Measurements from ENCODE around the gene YWHAH. TPM values are rescaled to one million over a fixed set of nuclear protein-coding genes. Genes with fewer than 3 reads are reported as not detected.

The YWHAH gene
- total RNA-seq, 1 donor from 2014 or later: 160 TPM

- no peaks in the 10 kb centered on the region for H3K79me2 ChIP-seq (ENCODE audit: insufficient read depth, low read length)
- no peak overlapping the region for H3K4me2 ChIP-seq (ENCODE audit: low read length)
- no peaks in the 10 kb centered on the region for H4K20me1 ChIP-seq (ENCODE audit: insufficient read depth, low read length)
- H3K4me3 ChIP-seq (ENCODE audit: insufficient read depth, low read depth, low read length): no peak overlapping the region
- no peaks in the 10 kb centered on the region for H3K9me3 ChIP-seq (ENCODE audit: insufficient read depth, low read depth, low read length)
- no peaks in the 10 kb centered on the region for H3K27me3 ChIP-seq (ENCODE audit: insufficient read depth, low read length)
- H3K36me3 Mint-ChIP-seq (ENCODE audit: low read depth, unreplicated experiment): peaks cover 2% of the 10 kb centered on the region
- no peaks in the 10 kb centered on the region for H3K9me3 Mint-ChIP-seq (ENCODE audit: unreplicated experiment)
- H3K9ac ChIP-seq (ENCODE audit: low read length): no peak overlapping the region
- no peak overlapping the region for H3K27ac ChIP-seq (ENCODE audit: low read depth, low read length)
- H2AFZ ChIP-seq (ENCODE audit: low read depth, low read length): no peak overlapping the region
- no peak for FAIRE-seq
- no peaks in the 10 kb centered on the region for H3K4me1 ChIP-seq (ENCODE audit: insufficient read depth, low read length)
- no peak overlapping the region for H3K27ac Mint-ChIP-seq (ENCODE audit: unreplicated experiment)
- no peak overlapping the region for H3K4me3 Mint-ChIP-seq (ENCODE audit: unreplicated experiment)
- H3K36me3 ChIP-seq (ENCODE audit: insufficient read depth, low read length): peaks cover 6% of the 10 kb centered on the region
- TF ChIP-seq CTCF (IDR thresholded peaks at IDR 0.05; ENCODE audit: insufficient read depth, low read depth, low read length) (no peak), EZH2 (IDR thresholded peaks at IDR 0.05; ENCODE audit: insufficient read depth, low read length) (no peak)
- peaks cover 7% of the 10 kb centered on the region for H3K4me1 Mint-ChIP-seq (ENCODE audit: low read depth, unreplicated experiment)
- no peak for DNase-seq (ENCODE audit: low read depth)
- no peaks in the 10 kb centered on the region for H3K27me3 Mint-ChIP-seq (ENCODE audit: low read depth, unreplicated experiment)
Observed at GRCh38 chr22:31899669-31900068, 44.7 kb upstream of the YWHAH start.

- H3K79me2 ChIP-seq (ENCODE audit: insufficient read depth, low read length): no peaks in the 10 kb centered on the region
- Mint-ChIP-seq H3K9me3 (ENCODE audit: unreplicated experiment) (no peaks in the 10 kb centered on the region), H3K36me3 (ENCODE audit: low read depth, unreplicated experiment) (peaks cover 14% of the 10 kb centered on the region), H3K4me3 (ENCODE audit: unreplicated experiment) (no peak overlapping the region), H3K27ac (ENCODE audit: unreplicated experiment) (no peak overlapping the region), H3K4me1 (ENCODE audit: low read depth, unreplicated experiment) (peaks cover 7% of the 10 kb centered on the region), H3K27me3 (ENCODE audit: low read depth, unreplicated experiment) (peaks cover 2% of the 10 kb centered on the region)
- no peak overlapping the region for H2AFZ ChIP-seq (ENCODE audit: low read depth, low read length)
- no peaks in the 10 kb centered on the region for H4K20me1 ChIP-seq (ENCODE audit: insufficient read depth, low read length)
- no peak overlapping the region for H3K9ac ChIP-seq (ENCODE audit: low read length)
- H3K4me1 ChIP-seq (ENCODE audit: insufficient read depth, low read length): no peaks in the 10 kb centered on the region
- no peak overlapping the region for H3K4me3 ChIP-seq (ENCODE audit: insufficient read depth, low read depth, low read length)
- no peaks in the 10 kb centered on the region for H3K9me3 ChIP-seq (ENCODE audit: insufficient read depth, low read depth, low read length)
- no peaks in the 10 kb centered on the region for H3K27me3 ChIP-seq (ENCODE audit: insufficient read depth, low read length)
- TF ChIP-seq CTCF (IDR thresholded peaks at IDR 0.05; ENCODE audit: insufficient read depth, low read depth, low read length) (no peak), EZH2 (IDR thresholded peaks at IDR 0.05; ENCODE audit: insufficient read depth, low read length) (no peak)
- peaks cover 3% of the 10 kb centered on the region for H3K36me3 ChIP-seq (ENCODE audit: insufficient read depth, low read length)
- FAIRE-seq (no peak), DNase-seq (ENCODE audit: low read depth) (no peak)
- no peak overlapping the region for H3K4me2 ChIP-seq (ENCODE audit: low read length)
- no peak overlapping the region for H3K27ac ChIP-seq (ENCODE audit: low read depth, low read length)
Observed at GRCh38 chr22:31901388-31902137, 42.8 kb upstream of the YWHAH start.

GRCh38 chr22:31904651-31905050, 39.7 kb upstream of the YWHAH start:
- FAIRE-seq (no peak), DNase-seq (ENCODE audit: low read depth) (no peak)
- H4K20me1 ChIP-seq (ENCODE audit: insufficient read depth, low read length): no peaks in the 10 kb centered on the region
- no peak overlapping the region for H3K27ac Mint-ChIP-seq (ENCODE audit: unreplicated experiment)
- no peak for TF ChIP-seq EZH2 (IDR thresholded peaks at IDR 0.05; ENCODE audit: insufficient read depth, low read length)
- no peak for TF ChIP-seq CTCF (IDR thresholded peaks at IDR 0.05; ENCODE audit: insufficient read depth, low read depth, low read length)
- H3K4me1 Mint-ChIP-seq (ENCODE audit: low read depth, unreplicated experiment): no peaks in the 10 kb centered on the region
- no peak overlapping the region for H3K4me3 Mint-ChIP-seq (ENCODE audit: unreplicated experiment)
- H3K9me3 Mint-ChIP-seq (ENCODE audit: unreplicated experiment): no peaks in the 10 kb centered on the region
- no peaks in the 10 kb centered on the region for H3K27me3 ChIP-seq (ENCODE audit: insufficient read depth, low read length)
- H3K4me1 ChIP-seq (ENCODE audit: insufficient read depth, low read length): no peaks in the 10 kb centered on the region
- H2AFZ ChIP-seq (ENCODE audit: low read depth, low read length): no peak overlapping the region
- no peak overlapping the region for H3K4me3 ChIP-seq (ENCODE audit: insufficient read depth, low read depth, low read length)
- no peak overlapping the region for H3K9ac ChIP-seq (ENCODE audit: low read length)
- peaks cover 3% of the 10 kb centered on the region for H3K36me3 ChIP-seq (ENCODE audit: insufficient read depth, low read length)
- peaks cover 22% of the 10 kb centered on the region for H3K36me3 Mint-ChIP-seq (ENCODE audit: low read depth, unreplicated experiment)
- H3K4me2 ChIP-seq (ENCODE audit: low read length): no peak overlapping the region
- peaks cover 2% of the 10 kb centered on the region for H3K27me3 Mint-ChIP-seq (ENCODE audit: low read depth, unreplicated experiment)
- no peaks in the 10 kb centered on the region for H3K79me2 ChIP-seq (ENCODE audit: insufficient read depth, low read length)
- H3K27ac ChIP-seq (ENCODE audit: low read depth, low read length): no peak overlapping the region
- no peaks in the 10 kb centered on the region for H3K9me3 ChIP-seq (ENCODE audit: insufficient read depth, low read depth, low read length)

All from astrocyte (in vitro differentiated cells and primary cell).